B cell (primary cell): Measurements from ENCODE around the gene GNB5. TPM values are rescaled to one million over a fixed set of nuclear protein-coding genes. Genes with fewer than 3 reads are reported as not detected.

ENCODE experiments used
- ATAC-seq: fragments of 200-7000 bp; cut with Tn5 transposase; one replicate; pipeline ENCODE4 v1.10.0; 2021; ENCODE audit warnings: low read depth, mild to moderate bottlenecking, moderate number of reproducible peaks, moderate library complexity
- CTCF ChIA-PET: fragments of 350-600 bp; sonication (Branson Sonifier 250); formaldehyde crosslinking; loops from one replicate; lab custom pipeline; 2021; ENCODE audit warnings: antibody characterized with exemption, inconsistent platforms; lab: Charles Lee
- POLR2A ChIA-PET: fragments of 350-600 bp; sonication (Branson Sonifier 250); formaldehyde crosslinking; loops from one replicate; lab custom pipeline; 2021; ENCODE audit warnings: antibody characterized with exemption; lab: Charles Lee
- DNase-seq: peaks from one replicate; pipeline ENCODE4 v3.0.0; 2013
- H2AFZ ChIP-seq: 2 replicates; pipeline ENCODE4 v1.6.1; 2012; ENCODE audit warnings: mild to moderate bottlenecking, low read depth, low read length; ENCODE audit not compliant: insufficient read depth, poor library complexity, severe bottlenecking
- H3K27ac ChIP-seq, 2 donors: 1 replicate in 1 of 2; 2 replicates in 1 of 2; pipeline ENCODE4 v1.5.1; 2012 to 2013; ENCODE audit warnings: low read length in 2 of 2, mild to moderate bottlenecking in 2 of 2, moderate library complexity in 1 of 2
- H3K27me3 ChIP-seq, 4 experiments: fragments of 200-600 bp in 1 of 4; sonication (generic) in 1 of 4; replicated peaks in 1 of 4; 1 replicate in 2 of 4; 2 replicates in 2 of 4; pipeline versions ENCODE4 v1.6.1 to v1.7.0; 2013 to 2016; ENCODE audit warnings: low read length in 3 of 4, mild to moderate bottlenecking in 2 of 4, mixed read lengths in 1 of 4, moderate library complexity in 1 of 4; ENCODE audit not compliant: insufficient read depth in 4 of 4, control insufficient read depth in 3 of 4; ENCODE audit errors: control extremely low read depth in 1 of 4
- H3K36me3 ChIP-seq, 2 experiments: replicated peaks in 1 of 2; 1 replicate in 1 of 2; 2 replicates in 1 of 2; pipeline versions ENCODE4 v1.6.1 to v1.7.1; 2013; ENCODE audit warnings: low read length in 1 of 2; ENCODE audit not compliant: insufficient read depth in 2 of 2, control insufficient read depth in 1 of 2; ENCODE audit errors: control extremely low read depth in 1 of 2, extremely low read depth in 1 of 2
- H3K4me1 ChIP-seq, 2 donors: fragments of 200-600 bp in 1 of 2; sonication (generic) in 1 of 2; 1 replicate in 1 of 2; 2 replicates in 1 of 2; pipeline versions ENCODE4 v1.5.1 to v1.6.1; 2013 to 2017; ENCODE audit warnings: low read length in 2 of 2; ENCODE audit not compliant: control insufficient read depth in 2 of 2, insufficient read depth in 2 of 2
- H3K4me2 ChIP-seq: replicated peaks from 2 replicates; pipeline ENCODE3; 2012; ENCODE audit warnings: mild to moderate bottlenecking, low read depth, low read length; ENCODE audit not compliant: poor library complexity, severe bottlenecking
- H3K4me3 ChIP-seq, 5 experiments: fragments of 200-600 bp in 1 of 5; sonication (generic) in 1 of 5; 1 replicate in 3 of 5; 2 replicates in 2 of 5; pipeline versions ENCODE4 v1.5.1 to v1.7.0; 2011 to 2016; ENCODE audit warnings: low read length in 4 of 5, mild to moderate bottlenecking in 4 of 5, low read depth in 2 of 5, control low read depth in 1 of 5, moderate library complexity in 1 of 5; ENCODE audit not compliant: insufficient read depth in 1 of 5; ENCODE audit errors: control extremely low read depth in 1 of 5, extremely low read depth in 1 of 5
- H3K79me2 ChIP-seq: fragments of 200-600 bp; sonication (generic); one replicate; pipeline ENCODE4 v1.6.0; 2016; ENCODE audit warnings: low read length; ENCODE audit not compliant: control insufficient read depth, insufficient read depth
- H3K9ac ChIP-seq: fragments of 200-600 bp; sonication (generic); 2 replicates; pipeline ENCODE4 v1.6.1; 2017; ENCODE audit warnings: mild to moderate bottlenecking, low read length, moderate library complexity
- H3K9me3 ChIP-seq, 3 donors: one replicate each; pipeline versions ENCODE4 v1.6.1 to v1.7.1; 2013; ENCODE audit warnings: low read length in 2 of 3; ENCODE audit not compliant: control insufficient read depth in 2 of 3, insufficient read depth in 1 of 3; ENCODE audit errors: control extremely low read depth in 1 of 3
- H4K20me1 ChIP-seq: 2 replicates; pipeline ENCODE4 v1.6.0; 2012; ENCODE audit warnings: mild to moderate bottlenecking, low read length; ENCODE audit not compliant: insufficient read depth, control insufficient read depth, poor library complexity, severe bottlenecking
- H3K27ac Mint-ChIP-seq: one replicate; pipeline ENCODE4 v1.8.0; 2021; ENCODE audit warnings: mixed read lengths
- H3K27me3 Mint-ChIP-seq: one replicate; pipeline ENCODE4 v1.8.0; 2021; ENCODE audit warnings: mixed read lengths
- H3K4me1 Mint-ChIP-seq: one replicate; pipeline ENCODE4 v1.8.0; 2021; ENCODE audit warnings: mixed read lengths
- H3K4me3 Mint-ChIP-seq: one replicate; pipeline ENCODE4 v1.8.0; 2021; ENCODE audit warnings: mixed read lengths
- H3K9me3 Mint-ChIP-seq: one replicate; pipeline ENCODE4 v1.8.0; 2022; ENCODE audit warnings: mixed read lengths; ENCODE audit not compliant: insufficient read depth
- EZH2 ChIP-seq: IDR thresholded peaks from 2 replicates; pipeline ENCODE4 v1.6.1; 2012; ENCODE audit warnings: borderline replicate concordance, low read depth, mild to moderate bottlenecking, moderate library complexity, low read length; ENCODE audit not compliant: insufficient read depth, poor library complexity, severe bottlenecking
- WGBS: methylation state at CpG from one replicate; pipeline ENCODE4 v1.1.5; 2013; ENCODE audit warnings: missing lambda C conversion rate; ENCODE audit not compliant: insufficient coverage; 5-methylcytosine and 5-hydroxymethylcytosine counted together
- intact Hi-C: fragments of 100-400 bp; cut with micrococcal nuclease; formaldehyde crosslinking; loops from one replicate; pipeline ENCODE4 v1.10.0; 2022
- polyA plus RNA-seq: library from polyadenylated mRNA; depleted of rRNA; stranded (reverse); fragments of >200 nt; gene quantifications from 2 replicates; pipeline ENCODE4 v1.2.3, GENCODE V29; 2012
- total RNA-seq, 2 donors: library from RNA; stranded (reverse); fragments of 120-200 nt in 1 of 2; gene quantifications; 1 replicate in 1 of 2; 2 replicates in 1 of 2; pipeline versions ENCODE4 v1.2.3 to v1.2.4, GENCODE V29; 2013 to 2022
- TF ChIP-seq, protein P1 (sequence below): fragments of 200-600 bp; IDR thresholded peaks from one replicate; pipeline ENCODE4 v1.8.0; 2022; ENCODE audit warnings: antibody characterized with exemption, mild to moderate bottlenecking

Gene GNB5
- total and polyA plus RNA-seq, 2 donors (not counting 1 experiment from before 2014, with no cell fraction given): 58.5 to 142 TPM

DNA sequence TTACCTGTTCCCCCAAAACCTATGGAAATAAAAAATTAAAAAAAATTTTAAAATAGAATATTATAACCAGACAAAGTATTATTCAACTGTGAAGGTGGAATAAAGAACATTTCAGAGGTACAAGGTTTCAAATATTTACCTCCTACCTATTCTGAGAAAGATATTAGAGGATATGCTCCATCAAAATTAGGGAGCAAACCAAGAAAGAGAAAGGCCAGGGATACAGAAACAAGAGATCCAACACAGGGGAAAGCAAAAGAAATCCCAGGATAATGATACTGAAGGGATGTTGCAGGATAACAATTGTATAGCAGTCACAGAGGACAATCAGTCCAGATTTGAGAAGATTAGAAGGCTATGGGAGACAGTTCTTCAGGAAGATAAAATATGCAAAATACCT lies 101.0 kb downstream of the GNB5 start:
- DNase-seq: no peak
- peaks cover 9% of the 10 kb centered on the region for H3K27me3 Mint-ChIP-seq
- peaks cover 0 to 4% (median 0%) of the 10 kb centered on the region in 4 experiments for H3K27me3 ChIP-seq
- no peaks in the 10 kb centered on the region for H3K4me1 Mint-ChIP-seq
- H3K9ac ChIP-seq: no peak overlapping the region
- TF ChIP-seq, protein P1, sequence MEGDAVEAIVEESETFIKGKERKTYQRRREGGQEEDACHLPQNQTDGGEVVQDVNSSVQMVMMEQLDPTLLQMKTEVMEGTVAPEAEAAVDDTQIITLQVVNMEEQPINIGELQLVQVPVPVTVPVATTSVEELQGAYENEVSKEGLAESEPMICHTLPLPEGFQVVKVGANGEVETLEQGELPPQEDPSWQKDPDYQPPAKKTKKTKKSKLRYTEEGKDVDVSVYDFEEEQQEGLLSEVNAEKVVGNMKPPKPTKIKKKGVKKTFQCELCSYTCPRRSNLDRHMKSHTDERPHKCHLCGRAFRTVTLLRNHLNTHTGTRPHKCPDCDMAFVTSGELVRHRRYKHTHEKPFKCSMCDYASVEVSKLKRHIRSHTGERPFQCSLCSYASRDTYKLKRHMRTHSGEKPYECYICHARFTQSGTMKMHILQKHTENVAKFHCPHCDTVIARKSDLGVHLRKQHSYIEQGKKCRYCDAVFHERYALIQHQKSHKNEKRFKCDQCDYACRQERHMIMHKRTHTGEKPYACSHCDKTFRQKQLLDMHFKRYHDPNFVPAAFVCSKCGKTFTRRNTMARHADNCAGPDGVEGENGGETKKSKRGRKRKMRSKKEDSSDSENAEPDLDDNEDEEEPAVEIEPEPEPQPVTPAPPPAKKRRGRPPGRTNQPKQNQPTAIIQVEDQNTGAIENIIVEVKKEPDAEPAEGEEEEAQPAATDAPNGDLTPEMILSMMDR: no peak
- TF ChIP-seq EZH2: no peak
- H3K4me3 ChIP-seq: no peak overlapping the region
- intact Hi-C loops: no loop called here
- no peak for ATAC-seq
- no peaks in the 10 kb centered on the region for H3K36me3 ChIP-seq
- no peak overlapping the region for H3K4me2 ChIP-seq
- H3K27ac Mint-ChIP-seq: no peak overlapping the region
- H3K79me2 ChIP-seq: no peaks in the 10 kb centered on the region
- ChIA-PET POLR2A (no interaction called here), CTCF (interaction anchor here (2.3 kb wide), 1 partner anchor 12 kb away, joined by 13 read pairs; no protein-coding TSS in a partner anchor)
- no peaks in the 10 kb centered on the region for H3K4me1 ChIP-seq
- no peak overlapping the region for H3K27ac ChIP-seq
- H3K9me3 Mint-ChIP-seq: peaks cover 5% of the 10 kb centered on the region
- H4K20me1 ChIP-seq: no peaks in the 10 kb centered on the region
- H3K4me3 Mint-ChIP-seq: no peak overlapping the region
- no peak overlapping the region for H2AFZ ChIP-seq
- peaks cover 0 to 22% (median 3%) of the 10 kb centered on the region in 3 donors for H3K9me3 ChIP-seq

DNA sequence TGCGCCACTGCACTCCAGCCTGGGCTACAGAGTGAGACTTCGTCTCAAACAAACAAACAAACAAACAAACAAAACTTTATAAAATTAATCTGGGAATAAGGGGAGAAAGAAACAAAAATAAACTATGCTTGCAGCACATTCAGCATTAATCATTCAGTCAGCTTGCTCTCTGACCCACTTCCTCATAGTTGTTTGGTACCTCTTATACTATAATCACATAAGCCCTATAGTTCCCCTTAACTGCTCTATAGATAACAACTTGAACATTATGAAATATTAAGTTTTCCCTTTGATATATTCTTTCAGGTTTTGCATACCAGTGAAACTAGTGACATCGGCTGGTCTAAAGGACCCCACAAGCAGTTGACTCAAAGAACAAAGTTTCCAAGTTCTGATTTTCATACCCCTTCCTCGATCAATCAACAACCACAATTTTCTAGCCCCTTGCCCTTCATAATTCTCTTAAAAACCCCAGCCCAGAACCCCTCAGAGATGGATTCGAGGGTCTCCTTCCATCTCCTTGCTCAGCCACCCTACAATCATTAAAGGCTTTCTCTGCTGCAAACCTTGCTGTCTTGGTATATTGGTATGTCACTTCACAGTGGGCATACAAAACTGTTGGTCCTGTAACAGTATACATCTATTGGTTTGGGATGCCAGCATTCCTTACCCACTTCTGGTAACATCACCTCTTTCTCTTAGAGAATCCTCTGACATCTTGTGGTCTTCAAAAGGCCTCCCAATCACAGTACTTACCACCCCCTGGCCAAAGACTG lies 105.0 kb downstream of the GNB5 start:
- intact Hi-C loops: no loop called here
- Mint-ChIP-seq H3K4me1 (peaks cover 16% of the 10 kb centered on the region), H3K9me3 (peaks cover 5% of the 10 kb centered on the region), H3K27me3 (peaks cover 9% of the 10 kb centered on the region), H3K27ac (no peak overlapping the region), H3K4me3 (no peak overlapping the region)
- Histone ChIP-seq H3K27me3 (no peaks in the 10 kb centered on the region), H3K4me3 (no peak overlapping the region), H3K4me2 (no peak overlapping the region), H2AFZ (no peak overlapping the region), H3K27ac (no peak overlapping the region), H3K36me3 (no peaks in the 10 kb centered on the region), H3K9ac (no peak overlapping the region), H3K9me3 (peaks cover 0 to 22% (median 3%) of the 10 kb centered on the region in 3 donors), H4K20me1 (no peaks in the 10 kb centered on the region), H3K79me2 (no peaks in the 10 kb centered on the region), H3K4me1 (peaks cover 11 to 14% of the 10 kb centered on the region in 2 donors)
- WGBS: 72% methylated on average over 2 of the region's 5 CpGs
- no peak for DNase-seq
- CTCF ChIA-PET: no interaction called here
- POLR2A ChIA-PET: no interaction called here
- no peak for ATAC-seq
- TF ChIP-seq EZH2: no peak
- TF ChIP-seq, protein P1: no peak
